ENCODE results near the gene JAZF1. TPM values are rescaled to one million over a fixed set of nuclear protein-coding genes. Genes with fewer than 3 reads are reported as not detected.

Gene JAZF1
- total RNA-seq, 4 donors from 2014 or later, result 4.7 to 8.1 (median 5.7) TPM

- TF ChIP-seq, protein P1, sequence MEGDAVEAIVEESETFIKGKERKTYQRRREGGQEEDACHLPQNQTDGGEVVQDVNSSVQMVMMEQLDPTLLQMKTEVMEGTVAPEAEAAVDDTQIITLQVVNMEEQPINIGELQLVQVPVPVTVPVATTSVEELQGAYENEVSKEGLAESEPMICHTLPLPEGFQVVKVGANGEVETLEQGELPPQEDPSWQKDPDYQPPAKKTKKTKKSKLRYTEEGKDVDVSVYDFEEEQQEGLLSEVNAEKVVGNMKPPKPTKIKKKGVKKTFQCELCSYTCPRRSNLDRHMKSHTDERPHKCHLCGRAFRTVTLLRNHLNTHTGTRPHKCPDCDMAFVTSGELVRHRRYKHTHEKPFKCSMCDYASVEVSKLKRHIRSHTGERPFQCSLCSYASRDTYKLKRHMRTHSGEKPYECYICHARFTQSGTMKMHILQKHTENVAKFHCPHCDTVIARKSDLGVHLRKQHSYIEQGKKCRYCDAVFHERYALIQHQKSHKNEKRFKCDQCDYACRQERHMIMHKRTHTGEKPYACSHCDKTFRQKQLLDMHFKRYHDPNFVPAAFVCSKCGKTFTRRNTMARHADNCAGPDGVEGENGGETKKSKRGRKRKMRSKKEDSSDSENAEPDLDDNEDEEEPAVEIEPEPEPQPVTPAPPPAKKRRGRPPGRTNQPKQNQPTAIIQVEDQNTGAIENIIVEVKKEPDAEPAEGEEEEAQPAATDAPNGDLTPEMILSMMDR (IDR thresholded peaks at IDR 0.05), result no peak
- TF ChIP-seq POLR2A (IDR thresholded peaks at IDR 0.05), result no peak
- intact Hi-C loops (cut with DNase I; ENCODE audit: low total_unique reads), result no loop called here
- no peak overlapping the region for H3K4me3 ChIP-seq (ENCODE audit: low read depth, poor library complexity, severe bottlenecking)
- WGBS, 2 donors, result 89 to 98% methylated on average over 3 of the region's 3 CpGs
- no peak for DNase-seq (ENCODE audit: low spot score in 2 of 2)
Observed at GRCh38 chr7:28142650-28143049, 37.9 kb downstream of the JAZF1 start.

DNA sequence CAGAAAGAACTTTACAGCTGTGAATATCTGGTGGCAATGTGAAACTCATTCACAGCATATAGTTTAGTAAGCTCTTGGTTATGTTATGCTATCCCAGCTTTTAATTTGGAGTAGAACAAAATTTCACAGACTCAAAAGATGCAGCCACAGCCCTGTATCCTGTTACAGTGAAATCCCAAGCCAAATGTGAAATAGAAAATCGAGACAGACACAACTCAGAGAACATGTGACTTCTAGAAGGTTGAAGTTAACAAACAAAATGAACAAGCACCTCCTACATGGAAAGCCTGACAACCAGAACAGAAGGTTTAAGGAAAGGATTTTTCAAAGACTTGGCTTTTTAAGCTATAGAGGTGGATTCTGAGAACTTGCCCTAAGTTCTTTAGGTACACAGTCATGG lies 39.6 kb downstream of the JAZF1 start:
- WGBS, 2 donors, result 22 to 38% methylated on average over 1 of the region's 1 CpG
- intact Hi-C loops (cut with DNase I; ENCODE audit: low total_unique reads), result no loop called here
- DNase-seq (ENCODE audit: low spot score in 2 of 2), result no peak
- no peak overlapping the region for H3K4me3 ChIP-seq (ENCODE audit: low read depth, poor library complexity, severe bottlenecking)
- TF ChIP-seq, protein P1 (IDR thresholded peaks at IDR 0.05), result no peak
- no peak for TF ChIP-seq POLR2A (IDR thresholded peaks at IDR 0.05)

DNA sequence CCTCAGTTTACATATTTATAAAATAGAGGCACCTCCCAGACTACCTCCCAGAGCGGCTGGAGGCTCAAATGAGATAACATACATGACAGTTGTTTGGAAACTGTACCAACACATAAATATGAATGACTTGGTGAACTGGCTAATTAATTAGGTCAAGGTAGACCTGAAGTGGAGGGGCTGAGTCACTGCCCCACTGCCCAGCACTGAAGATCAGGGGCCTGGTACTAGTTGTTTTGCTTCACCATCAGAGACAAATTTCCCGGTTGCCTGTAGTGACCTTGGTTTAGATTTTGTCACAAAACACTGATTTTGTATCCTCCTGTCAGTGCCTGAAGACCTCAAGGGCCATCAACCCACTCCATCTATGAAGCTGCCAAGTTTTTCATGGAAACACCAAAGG lies 41.8 kb downstream of the JAZF1 start:
- WGBS, 2 donors, result 93 to 94% methylated on average over 2 of the region's 2 CpGs
- no peak for DNase-seq (ENCODE audit: low spot score in 2 of 2)
- no peak overlapping the region for H3K4me3 ChIP-seq (ENCODE audit: low read depth, poor library complexity, severe bottlenecking)
- intact Hi-C loops (cut with DNase I; ENCODE audit: low total_unique reads), result no loop called here
- no peak for TF ChIP-seq POLR2A (IDR thresholded peaks at IDR 0.05)
- TF ChIP-seq, protein P1 (IDR thresholded peaks at IDR 0.05), result no peak

DNA sequence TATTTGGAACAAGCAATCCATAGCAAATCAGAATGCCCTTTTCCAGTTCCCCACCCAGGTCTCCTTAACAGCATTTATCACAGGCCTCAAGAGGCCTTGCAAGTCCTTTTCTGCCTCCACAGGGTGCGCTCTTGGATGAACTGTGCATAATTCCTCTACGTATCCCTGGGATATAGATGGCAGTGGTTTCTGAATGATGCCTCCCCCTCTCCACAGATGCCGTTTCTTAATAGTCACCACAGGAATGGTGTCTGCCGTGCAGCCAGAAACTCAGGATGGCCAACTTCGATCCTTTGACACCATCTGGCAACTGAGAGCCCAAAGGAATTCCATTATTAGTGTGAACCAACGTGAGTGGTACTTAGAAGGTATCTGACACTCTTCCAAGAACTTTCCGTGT lies 43.1 kb downstream of the JAZF1 start:
- intact Hi-C loops (cut with DNase I; ENCODE audit: low total_unique reads), result no loop called here
- no peak for TF ChIP-seq POLR2A (IDR thresholded peaks at IDR 0.05)
- TF ChIP-seq, protein P1 (IDR thresholded peaks at IDR 0.05), result no peak
- 81 to 90% methylated on average over 7 of the region's 7 CpGs for WGBS, 2 donors
- no peak for DNase-seq (ENCODE audit: low spot score in 2 of 2)
- H3K4me3 ChIP-seq (ENCODE audit: low read depth, poor library complexity, severe bottlenecking), result no peak overlapping the region

- no peak overlapping the region for H3K4me3 ChIP-seq (ENCODE audit: low read depth, poor library complexity, severe bottlenecking)
- 88 to 89% methylated on average over 8 of the region's 8 CpGs for WGBS, 2 donors
- DNase-seq (ENCODE audit: low spot score in 2 of 2), result no peak
- intact Hi-C loops (cut with DNase I; ENCODE audit: low total_unique reads), result no loop called here
- TF ChIP-seq, protein P1 (IDR thresholded peaks at IDR 0.05), result no peak
- no peak for TF ChIP-seq POLR2A (IDR thresholded peaks at IDR 0.05)
Observed at GRCh38 chr7:28136885-28137284, 43.7 kb downstream of the JAZF1 start.

GRCh38 chr7:28136420-28136819 lies 44.2 kb downstream of the JAZF1 start:
- whole genome bisulfite sequencing, 2 donors, result 57 to 91% methylated on average over 3 of the region's 3 CpGs
- no peak for DNase-seq (ENCODE audit: low spot score in 2 of 2)
- no peak overlapping the region for H3K4me3 ChIP-seq (ENCODE audit: low read depth, poor library complexity, severe bottlenecking)
- TF ChIP-seq, protein P1 (IDR thresholded peaks at IDR 0.05), result no peak
- no peak for TF ChIP-seq POLR2A (IDR thresholded peaks at IDR 0.05)
- intact Hi-C loops (cut with DNase I; ENCODE audit: low total_unique reads), result no loop called here
